RPMI7951 (cell line): ENCODE measurements around the gene TAS2R19. TPM values are rescaled to one million over a fixed set of nuclear protein-coding genes. Genes with fewer than 3 reads are reported as not detected.
"Not testable (repeated sequence)": the region's sequence is repeated elsewhere in the genome, so short reads cannot be mapped to it uniquely, and the experiment has no call there.

ENCODE experiments used
- DNase-seq: peaks from one replicate; pipeline ENCODE4 v3.0.0-alpha.2; 2012; ENCODE audit warnings: low read depth
- total RNA-seq: library from RNA; depleted of rRNA; stranded (reverse); fragments of >200 nt; shearing (Covaris generic); gene quantifications from 2 replicates; pipeline ENCODE4 v1.2.3, GENCODE V29; 2014; rRNA removed

Gene TAS2R19
- total RNA-seq: 0.24 TPM in 1 of 2 replicates, not detected in the other

GRCh38 chr12:11022520-11022919 lies at the start of gene TAS2R19:
Gene TAS2R19 (minus strand): TSS chr12:11022620. CDS start chr12:11022571, 49 bp downstream.
- DNase-seq: no peak

- no peak for DNase-seq
Measured at GRCh38 chr12:11071414-11071813, 49.0 kb upstream of the TAS2R19 start.

DNA sequence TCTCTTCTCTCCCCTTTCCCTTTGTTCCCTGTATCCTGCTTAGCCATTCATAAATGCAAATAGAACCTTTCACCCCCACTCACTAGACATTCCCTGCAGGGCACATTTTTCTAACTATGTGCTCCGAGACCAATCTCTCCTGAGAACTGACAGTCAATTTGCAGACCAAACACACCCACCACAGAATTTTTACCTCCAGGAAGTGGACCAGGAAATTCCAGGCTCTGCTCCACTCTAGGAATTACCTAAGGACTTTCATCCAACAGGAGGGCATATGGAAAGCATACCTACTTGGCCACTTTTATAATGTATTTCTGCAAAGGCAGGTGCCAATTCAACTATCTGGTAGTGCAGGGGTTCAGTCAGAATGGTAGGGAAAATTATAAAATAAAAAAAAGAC lies 48.6 kb upstream of the TAS2R19 start:
- DNase-seq: no peak

GRCh38 chr12:11069854-11070365 lies 47.5 kb upstream of the TAS2R19 start:
- no peak for DNase-seq

DNA sequence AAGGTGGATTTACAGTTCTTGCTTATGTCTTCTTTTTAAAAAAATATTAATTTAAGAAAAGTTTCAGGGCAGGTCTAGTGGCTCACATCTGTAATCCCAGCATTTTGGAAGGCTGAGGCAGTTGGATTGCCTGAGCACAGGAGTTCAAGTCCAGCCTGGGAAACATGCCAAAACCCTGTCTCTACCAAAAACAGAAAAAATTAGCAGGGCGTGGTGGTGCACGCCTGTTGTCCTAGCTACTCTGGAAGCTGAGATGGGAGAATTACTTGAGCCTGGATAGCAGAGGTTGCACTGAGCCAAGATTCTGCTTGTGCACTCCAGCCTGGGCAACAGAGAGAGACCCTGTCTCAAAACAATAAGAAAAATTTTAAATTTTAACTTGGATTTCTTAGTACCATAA lies 45.1 kb upstream of the TAS2R19 start:
- DNase-seq: peak; percentile 35

- DNase-seq: not testable (repeated sequence)
Measured at GRCh38 chr12:11062194-11062593, 39.8 kb upstream of the TAS2R19 start, which contains the start of gene TAS2R46. Gene TAS2R46 (minus strand): TSS chr12:11062294. CDS start chr12:11062294, 0 bp downstream.

DNA sequence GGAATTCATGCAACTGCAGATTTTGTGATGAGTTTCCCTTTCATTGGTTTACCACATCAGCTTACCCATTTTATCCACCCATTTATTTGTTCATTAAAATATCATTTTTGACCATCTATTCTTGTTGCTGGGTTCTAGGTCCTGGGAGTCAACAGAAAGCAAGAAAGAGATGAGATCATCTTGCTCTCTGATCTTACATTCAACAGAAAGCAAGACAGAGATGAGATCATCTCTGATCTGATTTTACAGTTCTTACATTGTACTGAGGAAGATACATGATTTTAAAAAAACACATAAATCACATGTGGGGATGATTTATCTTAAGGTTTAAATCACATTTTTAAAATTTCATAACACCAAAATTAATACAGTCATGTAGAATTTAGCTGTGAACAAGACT lies 37.4 kb upstream of the TAS2R19 start:
- DNase-seq: no peak

- no peak for DNase-seq
Measured at GRCh38 chr12:11059041-11059440, 36.6 kb upstream of the TAS2R19 start.

DNA sequence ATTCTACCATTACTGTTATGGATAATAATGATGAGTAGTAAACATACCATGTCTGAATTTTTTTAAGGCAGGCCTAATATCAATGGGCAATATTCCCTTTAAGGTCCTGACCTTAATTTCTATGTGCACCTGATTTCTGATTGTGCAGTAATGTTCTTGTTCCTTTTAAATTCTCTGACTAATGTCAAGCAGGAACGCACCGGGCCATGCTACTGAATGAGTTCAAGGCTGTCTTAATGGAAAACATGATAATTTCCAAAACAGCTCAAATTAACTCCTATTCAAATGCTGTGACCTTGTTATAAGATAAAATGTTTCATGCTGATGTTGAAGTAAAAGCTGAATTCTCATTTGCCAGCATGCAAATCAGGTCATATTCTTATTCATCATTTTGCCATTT lies 32.9 kb upstream of the TAS2R19 start:
- DNase-seq: no peak

DNA sequence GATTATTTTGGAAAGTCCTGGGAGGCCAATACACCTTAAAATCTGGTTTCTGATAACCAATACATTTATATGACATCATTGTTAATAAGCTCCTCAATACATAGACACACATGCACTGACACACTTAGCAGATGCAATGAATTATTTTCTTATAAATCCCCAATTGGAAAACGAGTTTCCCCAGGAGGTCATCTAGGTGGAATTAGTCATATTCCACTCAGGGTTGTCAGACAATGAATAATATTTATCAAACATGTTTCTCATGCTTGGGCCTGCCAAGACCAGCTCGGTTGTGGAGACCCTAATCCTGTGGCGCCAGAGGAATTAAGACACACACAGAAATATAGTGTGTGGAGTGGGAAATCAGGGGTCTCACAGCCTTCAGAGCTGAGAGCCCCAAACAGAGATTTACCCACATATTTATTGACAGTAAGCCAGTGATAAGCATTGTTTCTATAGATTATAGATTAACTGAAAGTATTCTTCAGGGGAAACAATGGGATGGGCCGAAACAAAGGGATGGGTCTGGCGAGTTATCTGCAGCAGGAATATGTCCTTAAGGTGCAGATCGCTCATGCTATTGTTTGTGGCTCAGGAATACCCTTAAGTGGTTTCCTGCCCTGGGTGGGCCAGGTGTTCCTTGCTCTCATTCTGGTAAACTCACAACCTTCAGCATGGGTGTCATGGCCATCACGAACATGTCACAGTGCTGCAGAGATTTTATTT lies 27.5 kb upstream of the TAS2R19 start:
- not testable (repeated sequence) for DNase-seq

- DNase-seq: not testable (repeated sequence)
Measured at GRCh38 chr12:11041366-11041765, 18.9 kb upstream of the TAS2R19 start.

DNA sequence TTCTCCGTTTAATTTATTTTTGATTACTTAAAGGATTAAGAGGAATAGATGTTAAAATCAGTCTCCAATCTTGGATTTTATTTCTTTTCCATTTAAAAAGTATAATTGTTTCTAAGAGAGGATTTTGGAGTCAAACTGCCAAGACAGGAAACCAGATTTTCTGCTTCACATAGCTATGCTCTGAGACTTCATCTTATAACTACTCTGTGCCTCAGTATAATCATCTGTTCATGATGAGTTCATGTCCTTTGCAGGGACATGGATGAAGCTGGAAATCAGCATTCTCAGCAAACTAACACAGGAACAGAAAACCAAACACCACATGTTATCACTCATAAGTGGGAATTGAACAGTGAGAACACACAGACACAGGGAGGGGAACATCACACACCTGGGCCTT lies 17.7 kb upstream of the TAS2R19 start:
- DNase-seq: no peak

- DNase-seq: no peak
Measured at GRCh38 chr12:11039171-11039570, 16.8 kb upstream of the TAS2R19 start.

DNA sequence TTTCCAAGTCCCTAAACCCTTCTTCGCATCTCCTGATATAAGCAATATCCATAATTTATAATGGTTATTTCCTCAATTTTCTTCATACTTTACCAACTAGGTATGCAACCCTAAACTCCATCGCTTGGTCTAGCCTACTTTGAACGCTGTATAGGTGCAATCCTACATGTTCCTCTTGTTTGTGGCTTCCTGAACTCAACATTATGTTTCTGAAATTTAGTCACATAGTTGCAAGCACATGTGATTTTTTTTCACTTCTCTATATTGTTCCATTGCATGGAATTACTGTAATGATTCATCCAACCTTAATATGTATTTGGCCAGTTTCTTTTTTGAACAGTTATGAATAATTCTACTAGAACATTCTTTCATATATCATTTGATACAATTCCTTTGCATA lies 11.5 kb upstream of the TAS2R19 start:
- not testable (repeated sequence) for DNase-seq

DNA sequence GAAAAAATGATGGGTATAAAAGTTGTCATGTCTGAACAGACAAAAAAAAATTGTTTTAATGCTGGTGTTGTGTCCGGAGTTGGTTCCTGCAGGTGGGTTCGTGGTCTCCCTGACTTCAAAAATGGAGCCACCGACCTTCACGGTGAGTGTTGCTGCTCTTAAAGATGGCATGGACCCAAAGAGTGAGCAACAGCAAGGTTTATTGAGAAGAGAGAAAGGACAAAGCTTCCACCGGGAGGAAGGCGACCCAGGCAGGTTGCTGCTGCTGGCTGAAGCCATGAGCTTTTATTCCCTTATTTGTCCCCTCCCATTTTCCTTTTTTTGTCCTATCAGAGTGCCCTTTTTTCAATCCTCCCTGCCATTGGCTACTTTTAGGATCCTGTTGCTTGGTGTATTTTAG lies 8.9 kb upstream of the TAS2R19 start, which contains the start of gene TAS2R31:
Gene TAS2R31, minus strand, starts transcription at position 101 of the 400 bp plus-strand sequence. Its CDS starts 72 bp downstream, at position 29.
- no peak for DNase-seq

- DNase-seq: no peak
Measured at GRCh38 chr12:11026118-11026517, 3.7 kb upstream of the TAS2R19 start.

GRCh38 chr12:11023387-11023786 lies 967 bp upstream of the TAS2R19 start:
- no peak for DNase-seq

- no peak for DNase-seq
Measured at GRCh38 chr12:11016937-11017336, 5.5 kb downstream of the TAS2R19 start.

DNA sequence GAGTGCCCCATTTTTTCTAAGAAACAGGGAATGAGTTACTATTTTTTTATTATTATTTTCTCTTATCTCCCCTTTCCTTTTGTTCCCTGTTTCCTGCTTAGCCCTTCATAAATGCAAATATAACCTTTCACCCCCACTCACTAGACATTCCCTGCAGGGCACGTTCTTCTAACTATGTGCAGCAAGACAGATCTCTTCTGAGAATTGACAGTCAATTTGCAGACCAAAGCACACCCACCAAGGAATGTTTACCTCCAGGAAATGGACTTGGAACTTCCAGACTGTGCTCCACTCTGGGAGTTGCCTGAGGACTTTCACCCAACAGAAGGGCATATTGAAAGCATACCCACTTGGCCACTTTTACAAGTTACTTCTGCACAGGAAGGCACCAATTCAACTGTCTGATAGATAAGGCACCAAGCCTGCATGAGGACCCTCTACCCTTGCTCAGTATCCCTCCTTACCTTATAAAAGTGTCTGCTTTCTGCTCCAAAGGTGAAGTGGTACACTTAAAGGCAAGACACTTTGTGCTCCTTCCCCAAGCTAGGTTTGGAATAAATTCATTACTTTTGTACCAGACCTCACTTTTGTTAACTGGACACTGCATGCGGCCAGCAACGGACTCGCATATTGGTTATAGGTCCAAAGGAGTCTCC lies 6.5 kb downstream of the TAS2R19 start:
- DNase-seq: no peak

DNA sequence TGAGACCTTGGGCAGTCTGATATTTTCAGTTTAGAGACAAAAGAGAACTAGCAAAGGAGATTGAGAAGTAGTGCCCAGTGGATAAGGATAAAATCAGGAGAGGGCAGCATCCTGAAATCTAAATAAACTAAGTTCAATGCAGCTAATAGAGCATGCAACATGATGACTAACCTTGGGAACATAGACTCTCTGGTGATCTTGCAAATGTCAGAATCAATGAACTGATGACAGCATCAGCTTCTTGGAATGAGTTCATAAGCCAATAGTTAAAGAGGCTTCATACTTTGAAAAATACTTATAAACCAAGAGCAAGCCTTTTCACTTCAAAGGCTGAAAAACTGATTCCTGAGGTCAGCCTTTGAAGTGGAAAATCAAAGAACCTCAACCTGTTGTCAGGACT lies 8.2 kb downstream of the TAS2R19 start:
- no peak for DNase-seq

- DNase-seq: no peak
Measured at GRCh38 chr12:11007608-11008007, 14.8 kb downstream of the TAS2R19 start.

DNA sequence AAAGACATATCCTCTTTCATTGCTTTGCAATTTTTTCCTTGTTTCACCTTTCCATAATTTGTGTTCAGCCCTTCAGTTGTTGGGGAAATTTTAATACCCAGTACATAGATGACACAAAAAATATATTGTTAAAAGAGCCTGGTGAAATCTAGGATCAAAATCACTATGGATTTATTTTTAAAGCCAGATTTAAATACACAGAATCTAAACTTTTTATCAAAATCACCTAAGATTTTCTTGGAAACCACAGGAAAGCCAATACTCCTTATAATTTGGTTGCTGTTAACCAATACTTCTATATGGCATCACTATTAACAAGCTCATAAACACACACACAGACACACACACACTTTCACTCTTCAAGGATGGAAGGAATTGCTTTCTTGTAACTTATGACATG lies 24.2 kb downstream of the TAS2R19 start, which contains the start of gene TAS2R20:
Gene TAS2R20, minus strand, starts transcription at position 101 of the 400 bp plus-strand sequence. CDS start 429 bp downstream, outside the sequence.
- DNase-seq: no peak

DNA sequence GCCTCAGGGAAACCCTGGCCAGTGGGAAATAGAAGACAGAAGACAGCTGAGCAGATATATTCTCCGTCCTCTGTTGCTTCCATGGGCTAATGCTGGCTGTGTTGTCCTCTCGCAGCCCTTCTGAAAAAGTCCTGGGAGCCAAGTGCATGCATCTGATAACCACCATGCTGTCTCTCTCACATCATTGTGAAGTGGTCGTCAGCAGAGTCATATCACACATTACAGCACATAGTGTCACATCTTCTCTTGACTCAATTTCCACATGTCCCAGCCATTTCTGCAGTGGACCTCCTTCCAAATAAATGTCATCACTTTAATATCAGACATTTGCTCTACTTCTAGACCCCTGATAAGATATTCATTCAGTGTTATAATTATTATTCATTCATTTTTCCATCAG lies 28.1 kb downstream of the TAS2R19 start:
- no peak for DNase-seq
